Nephron (organoid): ENCODE data around the gene PROX1.
A peak's percentile ranks its signal among the peaks of the same experiment; 100 is the strongest.

ENCODE experiments used
- H3K27ac Mint-ChIP-seq, 3 experiments: 2 replicates each; pipeline ENCODE4 v1.8.0; 2020; ENCODE audit warnings: mixed read lengths in 3 of 3, mild to moderate bottlenecking in 2 of 3, moderate library complexity in 1 of 3
- H3K27me3 Mint-ChIP-seq: 2 replicates; pipeline ENCODE4 v1.8.0; 2021; ENCODE audit warnings: low read depth, mild to moderate bottlenecking, moderate library complexity, mixed read lengths
- H3K36me3 Mint-ChIP-seq: 2 replicates; pipeline ENCODE4 v1.8.0; 2020; ENCODE audit warnings: low read depth, mixed read lengths
- H3K4me1 Mint-ChIP-seq: 2 replicates; pipeline ENCODE4 v1.8.0; 2020; ENCODE audit warnings: mixed read lengths
- H3K4me3 Mint-ChIP-seq, 3 experiments: 2 replicates each; pipeline ENCODE4 v1.8.0; 2020; ENCODE audit warnings: mild to moderate bottlenecking in 3 of 3, mixed read lengths in 3 of 3, moderate library complexity in 2 of 3
- H3K9me3 Mint-ChIP-seq: 2 replicates; pipeline ENCODE4 v1.8.0; 2020; ENCODE audit warnings: mixed read lengths
- CTCF ChIP-seq, 3 experiments: fragments of 200-600 bp; sonication (generic); IDR thresholded peaks; one replicate each; pipeline ENCODE4 v1.5.0; 2021; ENCODE audit warnings: antibody characterized with exemption in 3 of 3; ENCODE audit not compliant: unreplicated experiment in 3 of 3

The PROX1 gene

GRCh38 chr1:213986020-213986924, 1.5 kb upstream of the PROX1 start:
- H3K4me3 Mint-ChIP-seq = peak overlapping the region; percentile 89 to 97 (median 93)
- H3K27me3 Mint-ChIP-seq = peaks cover 96% of the 10 kb centered on the region
- no peaks in the 10 kb centered on the region for H3K9me3 Mint-ChIP-seq
- no peak for TF ChIP-seq CTCF (IDR thresholded peaks at IDR 0.05; ENCODE audit: unreplicated experiment in 3 of 3)
- H3K27ac Mint-ChIP-seq = peak overlapping the region in 1 of 3 experiments; percentile 86
- no peaks in the 10 kb centered on the region for H3K36me3 Mint-ChIP-seq
- H3K4me1 Mint-ChIP-seq = peaks cover 56% of the 10 kb centered on the region

- no peaks in the 10 kb centered on the region for H3K9me3 Mint-ChIP-seq
- peaks cover 96% of the 10 kb centered on the region for H3K27me3 Mint-ChIP-seq
- peaks cover 60% of the 10 kb centered on the region for H3K4me1 Mint-ChIP-seq
- no peaks in the 10 kb centered on the region for H3K36me3 Mint-ChIP-seq
- H3K27ac Mint-ChIP-seq = peak overlapping the region in 1 of 3 experiments; percentile 86
- H3K4me3 Mint-ChIP-seq = peak overlapping the region; percentile 89 to 97 (median 93)
- TF ChIP-seq CTCF (IDR thresholded peaks at IDR 0.05; ENCODE audit: unreplicated experiment in 3 of 3) = no peak
Measured at GRCh38 chr1:213986925-213987250, 885 bp upstream of the PROX1 start.

GRCh38 chr1:213987422-213987926, 299 bp upstream of the PROX1 start:
- no peak for TF ChIP-seq CTCF (IDR thresholded peaks at IDR 0.05; ENCODE audit: unreplicated experiment in 3 of 3)
- no peaks in the 10 kb centered on the region for H3K9me3 Mint-ChIP-seq
- peaks cover 54% of the 10 kb centered on the region for H3K4me1 Mint-ChIP-seq
- H3K36me3 Mint-ChIP-seq = no peaks in the 10 kb centered on the region
- H3K27ac Mint-ChIP-seq = peak overlapping the region; percentile 41 to 86 (median 76)
- H3K4me3 Mint-ChIP-seq = peak overlapping the region; percentile 89 to 97 (median 93)
- H3K27me3 Mint-ChIP-seq = peaks cover 96% of the 10 kb centered on the region

- peaks cover 95% of the 10 kb centered on the region for H3K27me3 Mint-ChIP-seq
- H3K27ac Mint-ChIP-seq = peak overlapping the region; percentile 41 to 86 (median 76)
- no peaks in the 10 kb centered on the region for H3K36me3 Mint-ChIP-seq
- H3K9me3 Mint-ChIP-seq = no peaks in the 10 kb centered on the region
- H3K4me3 Mint-ChIP-seq = peak overlapping the region; percentile 89 to 97 (median 93)
- no peak for TF ChIP-seq CTCF (IDR thresholded peaks at IDR 0.05; ENCODE audit: unreplicated experiment in 3 of 3)
- peaks cover 54% of the 10 kb centered on the region for H3K4me1 Mint-ChIP-seq
Measured at GRCh38 chr1:213988507-213989001, 781 bp downstream of the PROX1 start.

- TF ChIP-seq CTCF (IDR thresholded peaks at IDR 0.05; ENCODE audit: unreplicated experiment in 3 of 3) = no peak
- Mint-ChIP-seq H3K27me3 (peaks cover 93% of the 10 kb centered on the region), H3K4me1 (peaks cover 48% of the 10 kb centered on the region), H3K9me3 (no peaks in the 10 kb centered on the region), H3K36me3 (no peaks in the 10 kb centered on the region), H3K27ac (peak overlapping the region; percentile 25 to 86 (median 41)), H3K4me3 (peak overlapping the region; percentile 89 to 97 (median 93))
Measured at GRCh38 chr1:213989002-213989855, 1.5 kb downstream of the PROX1 start.
